ENCODE data around the gene LNX1.

The LNX1 gene

DNA sequence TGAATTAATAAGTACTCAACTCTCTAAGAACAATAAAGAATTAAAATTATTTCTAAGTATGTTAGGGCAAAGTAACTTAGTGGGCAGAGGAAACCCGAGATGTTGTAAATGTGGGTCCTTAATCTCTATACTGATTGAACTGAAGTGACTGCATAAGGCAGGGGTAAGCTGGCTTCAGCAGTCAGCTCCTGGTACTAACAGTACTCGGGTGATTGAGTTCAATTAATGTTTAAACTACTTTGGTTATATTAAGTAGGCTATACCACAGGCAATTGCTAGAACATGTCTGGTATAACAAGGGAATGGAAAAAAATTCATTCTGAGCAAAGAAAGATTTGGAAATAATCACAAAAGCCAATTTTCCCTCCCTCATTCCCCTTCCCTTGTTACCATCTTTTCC lies 90.7 kb downstream of the LNX1 start:
- no peak overlapping the region for H3K9ac ChIP-seq (ENCODE audit: low read depth, low read length, poor library complexity, severe bottlenecking)
- no peaks in the 10 kb centered on the region for H3K4me1 ChIP-seq (ENCODE audit: insufficient read depth, low read length, poor library complexity, severe bottlenecking)
- H3K9me2 ChIP-seq (replicated peaks; ENCODE audit: low read depth, low read length): no peaks in the 10 kb centered on the region
- TF ChIP-seq EZH2phosphoT487 (IDR thresholded peaks at IDR 0.05; ENCODE audit: borderline replicate concordance): no peak
- TF ChIP-seq, protein P1, sequence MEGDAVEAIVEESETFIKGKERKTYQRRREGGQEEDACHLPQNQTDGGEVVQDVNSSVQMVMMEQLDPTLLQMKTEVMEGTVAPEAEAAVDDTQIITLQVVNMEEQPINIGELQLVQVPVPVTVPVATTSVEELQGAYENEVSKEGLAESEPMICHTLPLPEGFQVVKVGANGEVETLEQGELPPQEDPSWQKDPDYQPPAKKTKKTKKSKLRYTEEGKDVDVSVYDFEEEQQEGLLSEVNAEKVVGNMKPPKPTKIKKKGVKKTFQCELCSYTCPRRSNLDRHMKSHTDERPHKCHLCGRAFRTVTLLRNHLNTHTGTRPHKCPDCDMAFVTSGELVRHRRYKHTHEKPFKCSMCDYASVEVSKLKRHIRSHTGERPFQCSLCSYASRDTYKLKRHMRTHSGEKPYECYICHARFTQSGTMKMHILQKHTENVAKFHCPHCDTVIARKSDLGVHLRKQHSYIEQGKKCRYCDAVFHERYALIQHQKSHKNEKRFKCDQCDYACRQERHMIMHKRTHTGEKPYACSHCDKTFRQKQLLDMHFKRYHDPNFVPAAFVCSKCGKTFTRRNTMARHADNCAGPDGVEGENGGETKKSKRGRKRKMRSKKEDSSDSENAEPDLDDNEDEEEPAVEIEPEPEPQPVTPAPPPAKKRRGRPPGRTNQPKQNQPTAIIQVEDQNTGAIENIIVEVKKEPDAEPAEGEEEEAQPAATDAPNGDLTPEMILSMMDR (conservative IDR thresholded peaks at IDR 0.05; ENCODE audit: low read length): no peak
- H3K36me3 ChIP-seq (ENCODE audit: insufficient read depth, low read length): no peaks in the 10 kb centered on the region
- no peaks in the 10 kb centered on the region for H3K9me3 ChIP-seq (ENCODE audit: insufficient read depth, low read depth, low read length)
- H3K79me2 ChIP-seq (ENCODE audit: insufficient read depth, low read length): no peaks in the 10 kb centered on the region
- H3K4me2 ChIP-seq (ENCODE audit: low read depth, low read length, poor library complexity, severe bottlenecking): no peak overlapping the region
- H3K4me3 ChIP-seq (ENCODE audit: low read length, poor library complexity, severe bottlenecking): no peak overlapping the region
- H3K27me3 ChIP-seq (ENCODE audit: insufficient read depth, low read length, poor library complexity, severe bottlenecking): no peaks in the 10 kb centered on the region
- H4K20me1 ChIP-seq (ENCODE audit: insufficient read depth, low read length, poor library complexity, severe bottlenecking): no peaks in the 10 kb centered on the region
- H3F3A ChIP-seq (ENCODE audit: low read depth): no peaks in the 10 kb centered on the region
- no peak overlapping the region for H2AFZ ChIP-seq (ENCODE audit: low read length)

DNA sequence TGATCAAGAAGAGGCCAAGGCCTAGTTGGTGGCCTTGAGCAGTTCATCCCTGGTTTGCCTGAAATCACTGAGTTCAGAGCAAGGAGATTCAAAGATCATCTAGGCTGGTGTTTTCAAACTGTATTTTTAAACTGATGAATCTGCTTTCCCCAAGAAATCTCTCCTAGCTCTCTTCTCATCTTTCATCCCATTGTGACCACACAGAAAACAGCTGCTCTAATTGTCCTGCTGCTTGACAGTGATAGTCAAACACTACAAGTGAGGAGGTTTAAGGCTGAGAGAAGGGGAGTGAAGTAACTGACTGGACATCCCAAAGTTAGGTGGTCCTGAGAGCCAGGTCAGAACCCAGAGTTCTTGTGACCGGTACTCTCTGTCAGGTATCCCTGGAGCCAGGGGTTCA lies 91.5 kb downstream of the LNX1 start:
- Histone ChIP-seq H3K79me2 (ENCODE audit: insufficient read depth, low read length) (no peaks in the 10 kb centered on the region), H3K36me3 (ENCODE audit: insufficient read depth, low read length) (no peaks in the 10 kb centered on the region)
- TF ChIP-seq, protein P1 (conservative IDR thresholded peaks at IDR 0.05; ENCODE audit: low read length): no peak
- TF ChIP-seq EZH2phosphoT487 (IDR thresholded peaks at IDR 0.05; ENCODE audit: borderline replicate concordance): no peak

DNA sequence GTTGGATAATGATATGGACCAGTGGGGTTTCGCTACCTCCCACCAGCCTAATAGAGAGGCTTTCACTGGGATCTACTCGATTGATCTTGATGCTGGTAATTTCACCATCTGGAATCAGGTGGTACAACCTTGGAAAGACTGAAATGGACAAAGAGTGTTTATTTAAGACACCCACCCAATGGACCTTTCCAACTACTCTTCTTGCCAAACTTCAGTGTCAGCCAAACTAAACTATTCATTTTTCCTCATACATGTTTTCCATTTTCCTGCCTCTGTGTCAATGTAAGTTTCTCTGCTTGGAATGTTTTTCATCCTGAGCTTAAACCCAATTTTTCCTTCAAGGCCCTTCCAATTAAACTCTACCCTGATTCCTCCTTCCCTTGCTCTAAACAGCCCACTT lies 92.6 kb downstream of the LNX1 start:
- Histone ChIP-seq H3K9me3 (ENCODE audit: insufficient read depth, low read depth, low read length) (no peaks in the 10 kb centered on the region), H4K20me1 (ENCODE audit: insufficient read depth, low read length, poor library complexity, severe bottlenecking) (no peaks in the 10 kb centered on the region), H3K4me3 (ENCODE audit: low read length, poor library complexity, severe bottlenecking) (no peak overlapping the region), H3F3A (ENCODE audit: low read depth) (no peaks in the 10 kb centered on the region), H3K79me2 (ENCODE audit: insufficient read depth, low read length) (no peaks in the 10 kb centered on the region), H3K4me1 (ENCODE audit: insufficient read depth, low read length, poor library complexity, severe bottlenecking) (no peaks in the 10 kb centered on the region), H3K9ac (ENCODE audit: low read depth, low read length, poor library complexity, severe bottlenecking) (no peak overlapping the region), H3K36me3 (ENCODE audit: insufficient read depth, low read length) (no peaks in the 10 kb centered on the region), H3K9me2 (replicated peaks; ENCODE audit: low read depth, low read length) (no peaks in the 10 kb centered on the region), H2AFZ (ENCODE audit: low read length) (no peak overlapping the region), H3K4me2 (ENCODE audit: low read depth, low read length, poor library complexity, severe bottlenecking) (no peak overlapping the region), H3K27me3 (ENCODE audit: insufficient read depth, low read length, poor library complexity, severe bottlenecking) (no peaks in the 10 kb centered on the region)
- TF ChIP-seq EZH2phosphoT487 (IDR thresholded peaks at IDR 0.05; ENCODE audit: borderline replicate concordance): no peak
- TF ChIP-seq, protein P1 (conservative IDR thresholded peaks at IDR 0.05; ENCODE audit: low read length): no peak

More for the DNA sequence above, 91.5 kb downstream of the LNX1 start:
- no peak overlapping the region for H3K4me2 ChIP-seq (ENCODE audit: low read depth, low read length, poor library complexity, severe bottlenecking)
- no peaks in the 10 kb centered on the region for H3K4me1 ChIP-seq (ENCODE audit: insufficient read depth, low read length, poor library complexity, severe bottlenecking)
- H3K9ac ChIP-seq (ENCODE audit: low read depth, low read length, poor library complexity, severe bottlenecking): no peak overlapping the region
- no peak overlapping the region for H2AFZ ChIP-seq (ENCODE audit: low read length)
- no peak overlapping the region for H3K4me3 ChIP-seq (ENCODE audit: low read length, poor library complexity, severe bottlenecking)
- no peaks in the 10 kb centered on the region for H3K27me3 ChIP-seq (ENCODE audit: insufficient read depth, low read length, poor library complexity, severe bottlenecking)
- no peaks in the 10 kb centered on the region for H3F3A ChIP-seq (ENCODE audit: low read depth)
- H3K9me3 ChIP-seq (ENCODE audit: insufficient read depth, low read depth, low read length): no peaks in the 10 kb centered on the region
- H4K20me1 ChIP-seq (ENCODE audit: insufficient read depth, low read length, poor library complexity, severe bottlenecking): no peaks in the 10 kb centered on the region
- no peaks in the 10 kb centered on the region for H3K9me2 ChIP-seq (replicated peaks; ENCODE audit: low read depth, low read length)

Data from Loucy (cell line).